GM12874 (cell line): ENCODE measurements around the gene CLEC4D.
"Not testable (repeated sequence)": the region's sequence is repeated elsewhere in the genome, so short reads cannot be mapped to it uniquely, and the experiment has no call there.

Experiments used
- TF ChIP-seq, protein P1 (sequence below): IDR thresholded peaks from 2 replicates; pipeline ENCODE4 v1.5.1; 2011; ENCODE audit warnings: low read depth, mild to moderate bottlenecking, control low read depth, low read length, moderate library complexity; ENCODE audit not compliant: insufficient read depth

CLEC4D gene

DNA sequence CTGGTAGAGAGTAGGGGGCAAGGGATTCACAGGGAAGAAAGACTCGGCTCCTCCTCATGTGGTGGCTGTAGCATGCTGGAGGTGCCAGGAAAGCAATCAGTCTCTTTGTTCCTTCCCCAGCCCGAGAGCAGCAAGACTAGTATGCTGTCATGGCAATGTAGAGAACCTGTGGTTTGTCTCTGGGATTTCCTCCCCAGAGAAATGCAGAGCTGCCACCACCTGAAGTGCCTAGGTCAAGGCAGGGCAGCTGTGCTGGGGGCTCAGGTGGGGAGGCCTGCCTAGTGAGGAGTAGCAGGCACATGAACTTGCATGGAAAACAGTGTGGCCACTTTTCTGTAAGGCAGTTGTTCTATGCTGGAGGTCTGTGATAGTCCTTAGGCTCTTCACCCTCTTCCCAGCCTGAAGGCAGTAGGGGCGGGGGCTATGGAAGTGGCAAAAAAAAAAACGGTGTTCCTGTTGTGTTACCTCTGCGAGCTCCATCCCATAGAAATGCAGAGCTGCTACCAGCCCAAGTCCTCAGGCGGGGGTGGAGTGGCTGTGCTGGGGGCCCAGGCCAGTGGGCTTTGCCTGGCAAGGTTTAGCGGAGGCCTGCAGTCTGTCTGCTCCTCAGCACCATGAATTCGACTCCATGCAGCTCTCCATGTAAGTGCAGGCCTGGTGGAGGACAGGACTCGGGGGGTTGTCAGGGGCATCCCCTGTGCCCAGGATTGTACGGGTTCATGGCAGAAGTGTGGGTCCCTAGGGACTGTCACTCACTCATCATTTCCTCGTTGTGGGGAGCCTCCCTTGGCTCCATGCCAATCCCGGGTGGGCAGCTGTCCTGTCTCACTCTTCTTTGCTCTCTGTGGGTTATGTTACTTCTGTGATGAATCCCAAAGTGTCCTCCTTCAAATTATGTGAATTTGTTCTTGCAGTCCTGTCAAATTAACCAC is 4.1 kb upstream of the CLEC4D start:
- TF ChIP-seq, protein P1, sequence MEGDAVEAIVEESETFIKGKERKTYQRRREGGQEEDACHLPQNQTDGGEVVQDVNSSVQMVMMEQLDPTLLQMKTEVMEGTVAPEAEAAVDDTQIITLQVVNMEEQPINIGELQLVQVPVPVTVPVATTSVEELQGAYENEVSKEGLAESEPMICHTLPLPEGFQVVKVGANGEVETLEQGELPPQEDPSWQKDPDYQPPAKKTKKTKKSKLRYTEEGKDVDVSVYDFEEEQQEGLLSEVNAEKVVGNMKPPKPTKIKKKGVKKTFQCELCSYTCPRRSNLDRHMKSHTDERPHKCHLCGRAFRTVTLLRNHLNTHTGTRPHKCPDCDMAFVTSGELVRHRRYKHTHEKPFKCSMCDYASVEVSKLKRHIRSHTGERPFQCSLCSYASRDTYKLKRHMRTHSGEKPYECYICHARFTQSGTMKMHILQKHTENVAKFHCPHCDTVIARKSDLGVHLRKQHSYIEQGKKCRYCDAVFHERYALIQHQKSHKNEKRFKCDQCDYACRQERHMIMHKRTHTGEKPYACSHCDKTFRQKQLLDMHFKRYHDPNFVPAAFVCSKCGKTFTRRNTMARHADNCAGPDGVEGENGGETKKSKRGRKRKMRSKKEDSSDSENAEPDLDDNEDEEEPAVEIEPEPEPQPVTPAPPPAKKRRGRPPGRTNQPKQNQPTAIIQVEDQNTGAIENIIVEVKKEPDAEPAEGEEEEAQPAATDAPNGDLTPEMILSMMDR, result no peak

DNA sequence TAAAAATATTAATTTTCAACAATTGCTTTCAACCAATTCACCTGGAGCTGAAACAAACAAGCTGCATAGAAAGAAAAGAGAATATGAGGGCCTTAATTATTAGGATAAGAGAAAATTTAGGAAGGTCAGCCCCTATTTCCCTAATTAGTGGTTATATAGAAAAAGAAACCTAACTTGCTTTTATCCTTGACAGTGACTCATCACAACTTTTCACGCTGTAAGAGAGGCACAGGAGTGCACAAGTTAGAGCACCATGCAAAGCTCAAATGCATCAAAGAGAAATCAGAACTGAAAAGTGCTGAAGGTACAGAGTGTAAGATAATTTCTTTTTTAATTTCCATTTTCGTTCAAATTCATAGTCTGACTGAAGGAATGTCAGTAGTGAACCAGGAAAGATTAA is 4.7 kb downstream of the CLEC4D start:
- TF ChIP-seq, protein P1, result no peak

DNA sequence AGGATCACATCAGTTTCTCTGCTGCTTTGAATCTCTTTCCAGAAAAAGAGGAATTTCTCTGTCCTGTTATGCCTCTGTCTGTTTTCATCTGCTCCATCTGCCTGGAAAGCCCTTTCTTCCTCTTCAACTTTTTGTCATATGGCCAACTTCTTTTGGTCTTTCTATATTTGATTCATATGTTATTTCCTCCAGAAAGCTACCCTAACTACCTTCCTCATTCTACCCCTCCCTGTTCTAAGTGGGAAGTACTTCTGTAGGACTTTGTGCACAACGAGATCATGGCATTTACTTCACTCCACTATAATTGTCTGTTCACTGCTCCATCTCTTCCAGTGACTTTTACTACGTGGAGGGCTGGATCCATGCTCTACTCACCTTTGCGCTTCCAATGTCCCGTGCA is 5.9 kb downstream of the CLEC4D start:
- TF ChIP-seq, protein P1, result no peak

DNA sequence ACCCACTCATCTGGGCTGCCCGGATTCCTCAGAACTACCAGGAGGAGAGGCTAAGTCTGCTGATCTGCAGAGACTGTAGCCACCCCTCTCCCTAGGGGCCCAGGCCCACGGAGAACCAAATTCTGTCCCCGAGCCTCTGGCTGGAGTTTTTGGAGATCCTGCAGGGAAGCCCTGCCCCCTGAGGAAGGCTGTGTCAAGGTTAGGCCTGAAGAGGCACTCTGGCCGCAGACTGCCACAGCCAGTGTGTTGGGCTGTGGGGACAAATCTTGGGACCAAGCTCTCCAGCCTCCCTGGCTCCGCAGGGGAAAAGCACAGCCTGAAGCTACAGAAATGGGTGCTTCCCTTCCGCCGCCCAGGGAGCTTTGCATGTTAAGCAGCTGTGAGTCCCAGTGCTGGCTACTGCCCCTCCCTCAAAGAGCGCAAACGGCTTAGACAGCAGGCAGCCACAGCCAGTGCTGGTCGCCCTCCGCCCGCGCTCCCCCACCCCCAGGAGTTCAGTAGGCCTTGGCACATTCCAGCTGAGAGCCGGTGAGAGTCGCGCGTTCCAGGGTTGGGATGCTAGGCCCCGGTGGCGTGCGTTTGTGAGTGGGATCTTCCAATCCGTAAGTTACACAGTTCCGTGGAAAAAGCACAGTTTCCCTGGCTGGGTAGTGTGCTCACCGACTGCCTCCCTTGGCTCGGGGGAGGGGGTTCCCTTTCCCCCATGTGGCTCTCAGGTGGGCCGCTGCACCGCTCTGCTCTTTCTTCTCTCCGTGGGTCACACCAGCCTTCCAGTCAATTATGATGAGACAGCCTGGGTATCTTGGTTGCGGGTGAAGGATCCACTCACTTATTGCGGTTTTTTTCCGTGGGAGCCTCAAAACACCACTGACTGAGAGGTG is 14.2 kb downstream of the CLEC4D start:
- TF ChIP-seq, protein P1, result no peak

DNA sequence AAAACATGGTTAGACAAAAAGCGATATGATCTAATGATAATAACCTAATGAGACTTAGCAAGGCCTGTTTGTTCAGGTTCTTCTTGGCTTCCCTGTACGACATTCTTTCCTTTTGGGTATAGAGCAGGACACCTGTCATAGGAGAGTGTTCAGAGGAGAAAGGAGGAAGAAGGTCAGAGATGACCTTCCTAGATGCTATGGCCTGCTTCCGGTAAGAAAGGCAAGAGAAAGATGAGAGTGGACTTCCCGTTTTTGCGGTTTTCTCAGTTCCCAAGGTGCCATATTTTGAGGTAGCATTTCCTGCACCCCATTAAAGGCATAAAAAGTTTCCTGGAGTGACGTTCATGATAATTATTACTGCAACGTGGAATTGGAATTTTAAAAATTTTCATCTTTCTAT is 18.7 kb downstream of the CLEC4D start:
- TF ChIP-seq, protein P1, result no peak

DNA sequence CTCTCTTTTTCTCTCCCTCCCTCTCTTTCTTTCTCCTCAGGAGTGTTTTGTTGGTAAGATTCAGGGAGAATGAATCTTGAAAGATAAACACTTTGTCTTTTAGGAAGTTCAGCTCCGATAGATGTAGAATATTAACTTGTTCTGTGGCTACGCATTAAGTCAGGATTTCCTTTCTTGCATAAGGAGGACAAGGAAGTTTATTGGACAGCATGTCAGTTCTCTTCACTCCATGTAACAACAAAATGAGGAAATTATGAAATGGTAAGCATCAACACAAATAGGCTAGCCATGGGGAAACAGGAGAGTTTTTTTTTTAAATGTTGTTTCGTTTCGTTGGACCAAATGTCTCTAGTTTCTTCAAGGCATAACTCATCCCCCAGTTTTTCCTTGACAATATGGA is 27.5 kb downstream of the CLEC4D start, which contains the start of gene CLEC4E:
TSS of gene CLEC4E (minus strand) at position 75 of the 400 bp plus-strand sequence. CDS start 108 bp downstream, outside the sequence.
- TF ChIP-seq, protein P1, result not testable (repeated sequence)

DNA sequence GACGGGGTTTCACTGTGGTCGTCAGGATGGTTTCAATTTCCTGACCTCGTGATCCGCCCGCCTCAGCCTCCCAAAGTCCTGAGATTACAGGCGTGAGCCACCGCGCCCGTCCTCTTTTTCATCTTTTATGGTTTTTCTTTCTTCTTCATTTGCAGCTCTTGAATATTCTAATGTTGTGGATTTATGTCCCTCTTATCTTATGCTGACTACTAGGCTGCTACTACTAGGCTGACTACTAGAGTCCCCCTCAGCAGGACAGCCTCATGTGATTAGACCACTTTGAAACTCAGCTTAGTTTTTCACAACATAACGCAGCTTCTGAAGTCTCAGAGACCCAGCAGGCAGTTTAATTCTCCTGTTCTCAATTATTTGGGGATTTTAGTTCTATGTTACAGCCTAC is 28.3 kb downstream of the CLEC4D start:
- TF ChIP-seq, protein P1, result no peak
